ENCODE data around the gene RBMS3.

The RBMS3 gene

GRCh38 chr3:29426302-29427226 is 145.7 kb downstream of the RBMS3 start:
- in situ Hi-C loops (cut with HindIII; ENCODE audit: low sequenced_read_pairs), result no loop called here

- in situ Hi-C loops (cut with HindIII; ENCODE audit: low sequenced_read_pairs), result no loop called here
Observed at GRCh38 chr3:29427266-29428103, 146.6 kb downstream of the RBMS3 start.

GRCh38 chr3:29429055-29429679 is 148.3 kb downstream of the RBMS3 start:
- in situ Hi-C loops (cut with HindIII; ENCODE audit: low sequenced_read_pairs), result no loop called here

- in situ Hi-C loops (cut with HindIII; ENCODE audit: low sequenced_read_pairs), result loop anchor here (5.0 kb wide), 1 partner anchor 97 kb away; no protein-coding TSS in a partner anchor
Observed at GRCh38 chr3:29430558-29430971, 149.7 kb downstream of the RBMS3 start.

- in situ Hi-C loops (cut with HindIII; ENCODE audit: low sequenced_read_pairs), result no loop called here
Observed at GRCh38 chr3:29436612-29437323, 155.9 kb downstream of the RBMS3 start.

- in situ Hi-C loops (cut with HindIII; ENCODE audit: low sequenced_read_pairs), result no loop called here
Observed at GRCh38 chr3:29438580-29438979, 157.7 kb downstream of the RBMS3 start.

GRCh38 chr3:29440413-29441305 is 159.8 kb downstream of the RBMS3 start:
- in situ Hi-C loops (cut with HindIII; ENCODE audit: low sequenced_read_pairs), result no loop called here

GRCh38 chr3:29441422-29441821 is 160.6 kb downstream of the RBMS3 start:
- in situ Hi-C loops (cut with HindIII; ENCODE audit: low sequenced_read_pairs), result no loop called here

GRCh38 chr3:29447946-29448627 is 167.2 kb downstream of the RBMS3 start:
- in situ Hi-C loops (cut with HindIII; ENCODE audit: low sequenced_read_pairs), result no loop called here

GRCh38 chr3:29451920-29452319 is 171.0 kb downstream of the RBMS3 start:
- in situ Hi-C loops (cut with HindIII; ENCODE audit: low sequenced_read_pairs), result no loop called here

GRCh38 chr3:29452934-29453283 is 172.0 kb downstream of the RBMS3 start:
- in situ Hi-C loops (cut with HindIII; ENCODE audit: low sequenced_read_pairs), result no loop called here

- in situ Hi-C loops (cut with HindIII; ENCODE audit: low sequenced_read_pairs), result no loop called here
Observed at GRCh38 chr3:29453284-29454001, 172.6 kb downstream of the RBMS3 start.

- in situ Hi-C loops (cut with HindIII; ENCODE audit: low sequenced_read_pairs), result no loop called here
Observed at GRCh38 chr3:29454161-29454611, 173.3 kb downstream of the RBMS3 start.

GRCh38 chr3:29456901-29457300 is 176.0 kb downstream of the RBMS3 start:
- in situ Hi-C loops (cut with HindIII; ENCODE audit: low sequenced_read_pairs), result no loop called here

GRCh38 chr3:29463304-29463703 is 182.4 kb downstream of the RBMS3 start:
- in situ Hi-C loops (cut with HindIII; ENCODE audit: low sequenced_read_pairs), result no loop called here

- in situ Hi-C loops (cut with HindIII; ENCODE audit: low sequenced_read_pairs), result no loop called here
Observed at GRCh38 chr3:29465836-29466235, 185.0 kb downstream of the RBMS3 start.

GRCh38 chr3:29466442-29466841 is 185.6 kb downstream of the RBMS3 start:
- in situ Hi-C loops (cut with HindIII; ENCODE audit: low sequenced_read_pairs), result no loop called here

- in situ Hi-C loops (cut with HindIII; ENCODE audit: low sequenced_read_pairs), result no loop called here
Observed at GRCh38 chr3:29468187-29468586, 187.3 kb downstream of the RBMS3 start.
